Upper lobe of left lung (tissue), 4 donors: ENCODE results near the gene MTG1.

ENCODE experiments used
- EP300 ChIP-seq, 4 donors: sonication (generic); formaldehyde crosslinking; IDR thresholded peaks; one replicate each; pipeline ENCODE4 v1.5.1; 2017; ENCODE audit warnings: antibody characterized with exemption in 4 of 4, control low read depth in 2 of 4
- POLR2A ChIP-seq, 4 donors: fragments of 450-650 bp; IDR thresholded peaks; one replicate each; pipeline ENCODE4 v1.5.1; 2016 to 2017; ENCODE audit warnings: antibody characterized with exemption in 4 of 4, mild to moderate bottlenecking in 2 of 4
- POLR2AphosphoS5 ChIP-seq, 2 donors: sonication (generic); formaldehyde crosslinking; IDR thresholded peaks; one replicate each; pipeline ENCODE4 v1.5.1; 2017; ENCODE audit warnings: antibody characterized with exemption in 2 of 2
- TF ChIP-seq, protein P1 (sequence below), 6 experiments: fragments of 450-650 bp in 4 of 6; fragments of 200-600 bp in 2 of 6; sonication (generic) in 2 of 6; IDR thresholded peaks; one replicate each; pipeline ENCODE4 v1.5.1; 2016 to 2019; ENCODE audit warnings: antibody characterized with exemption in 6 of 6

DNA sequence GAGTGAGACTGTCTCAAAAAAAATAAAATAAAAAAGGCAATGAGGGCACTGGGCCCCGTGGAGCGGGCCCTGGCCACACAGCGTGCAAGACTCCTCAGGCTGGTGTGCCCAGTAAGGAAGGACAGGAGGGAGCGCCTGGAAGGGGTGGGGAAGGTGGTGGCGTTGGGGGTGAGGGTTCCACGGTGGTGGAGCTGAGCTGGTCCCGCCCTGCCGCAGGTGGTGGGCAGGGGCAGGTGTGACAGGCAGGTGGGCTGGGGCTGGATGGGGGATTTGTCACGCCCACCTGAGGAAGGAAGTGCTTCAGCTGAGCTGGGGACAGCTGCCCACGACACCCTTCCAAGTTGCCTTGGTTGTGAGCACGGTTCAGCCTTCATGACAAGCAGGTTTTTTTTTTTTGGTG lies 47.5 kb upstream of the MTG1 start:
- TF ChIP-seq POLR2A (IDR thresholded peaks at IDR 0.05), result no peak
- no peak for TF ChIP-seq POLR2AphosphoS5 (IDR thresholded peaks at IDR 0.05)
- no peak for TF ChIP-seq EP300 (IDR thresholded peaks at IDR 0.05)
- TF ChIP-seq, protein P1, sequence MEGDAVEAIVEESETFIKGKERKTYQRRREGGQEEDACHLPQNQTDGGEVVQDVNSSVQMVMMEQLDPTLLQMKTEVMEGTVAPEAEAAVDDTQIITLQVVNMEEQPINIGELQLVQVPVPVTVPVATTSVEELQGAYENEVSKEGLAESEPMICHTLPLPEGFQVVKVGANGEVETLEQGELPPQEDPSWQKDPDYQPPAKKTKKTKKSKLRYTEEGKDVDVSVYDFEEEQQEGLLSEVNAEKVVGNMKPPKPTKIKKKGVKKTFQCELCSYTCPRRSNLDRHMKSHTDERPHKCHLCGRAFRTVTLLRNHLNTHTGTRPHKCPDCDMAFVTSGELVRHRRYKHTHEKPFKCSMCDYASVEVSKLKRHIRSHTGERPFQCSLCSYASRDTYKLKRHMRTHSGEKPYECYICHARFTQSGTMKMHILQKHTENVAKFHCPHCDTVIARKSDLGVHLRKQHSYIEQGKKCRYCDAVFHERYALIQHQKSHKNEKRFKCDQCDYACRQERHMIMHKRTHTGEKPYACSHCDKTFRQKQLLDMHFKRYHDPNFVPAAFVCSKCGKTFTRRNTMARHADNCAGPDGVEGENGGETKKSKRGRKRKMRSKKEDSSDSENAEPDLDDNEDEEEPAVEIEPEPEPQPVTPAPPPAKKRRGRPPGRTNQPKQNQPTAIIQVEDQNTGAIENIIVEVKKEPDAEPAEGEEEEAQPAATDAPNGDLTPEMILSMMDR (IDR thresholded peaks at IDR 0.05), result no peak
